Neural cell (in vitro differentiated cells): ENCODE results near the gene PKP2. TPM values are rescaled to one million over a fixed set of nuclear protein-coding genes. Genes with fewer than 3 reads are reported as not detected.

Source experiments
- H2AFZ ChIP-seq: fragments of 200-600, 300-800 bp; sonication (generic), shearing (Covaris generic); 2 replicates; pipeline ENCODE4 v1.6.0; 2014; ENCODE audit warnings: low read depth, mild to moderate bottlenecking, antibody characterized with exemption, low read length, moderate library complexity
- H3F3A ChIP-seq: fragments of 200-600 bp; shearing (Covaris generic); 2 replicates; pipeline ENCODE4 v1.6.1; 2016; ENCODE audit warnings: mild to moderate bottlenecking, moderate library complexity, mixed read lengths, antibody characterized with exemption, low read length; ENCODE audit not compliant: insufficient read depth, poor library complexity, severe bottlenecking
- H3K27ac ChIP-seq: fragments of 200-600, 300-800 bp; sonication (generic), shearing (Covaris generic); 2 replicates; pipeline ENCODE4 v1.5.1; 2014; ENCODE audit warnings: mild to moderate bottlenecking, low read length, moderate library complexity
- H3K27me3 ChIP-seq: fragments of 300-800, 200-600 bp; sonication (generic), shearing (Covaris generic); 2 replicates; pipeline ENCODE4 v1.6.0; 2014; ENCODE audit warnings: mild to moderate bottlenecking, low read depth, low read length, moderate library complexity; ENCODE audit not compliant: insufficient read depth
- H3K36me3 ChIP-seq: fragments of 300-800, 200-600 bp; sonication (generic), shearing (Covaris generic); 2 replicates; pipeline ENCODE4 v1.5.1; 2014; ENCODE audit warnings: mild to moderate bottlenecking, antibody characterized with exemption, low read length, moderate library complexity; ENCODE audit not compliant: insufficient read depth
- H3K4me2 ChIP-seq: fragments of 300-800, 200-600 bp; sonication (generic), shearing (Covaris generic); 2 replicates; pipeline ENCODE4 v1.6.0; 2014; ENCODE audit warnings: mild to moderate bottlenecking, low read length
- H3K4me3 ChIP-seq: fragments of 300-800, 200-600 bp; sonication (generic), shearing (Covaris generic); 2 replicates; pipeline ENCODE4 v1.5.1; 2014; ENCODE audit warnings: mild to moderate bottlenecking, low read length, moderate library complexity
- H3K79me2 ChIP-seq: fragments of 200-600 bp; shearing (Covaris generic); replicated peaks from 2 replicates; pipeline ENCODE4 v1.6.0; 2014; ENCODE audit warnings: mild to moderate bottlenecking, low read length, moderate library complexity; ENCODE audit not compliant: insufficient read depth
- H3K9ac ChIP-seq: fragments of 300-800, 200-600 bp; sonication (generic), shearing (Covaris generic); 2 replicates; pipeline ENCODE4 v1.6.1; 2016; ENCODE audit warnings: mild to moderate bottlenecking, low read length, mixed read lengths
- H3K9me2 ChIP-seq: fragments of 200-600 bp; shearing (Covaris generic); 2 replicates; pipeline ENCODE4 v1.6.1; 2016; ENCODE audit warnings: mild to moderate bottlenecking, low read length, mixed read lengths; ENCODE audit not compliant: insufficient read depth
- H3K9me3 ChIP-seq: fragments of 200-600, 300-800 bp; sonication (generic), shearing (Covaris generic); 2 replicates; pipeline ENCODE4 v1.6.1; 2016; ENCODE audit warnings: mild to moderate bottlenecking, mixed run types, low read length, moderate library complexity, mixed read lengths
- H4K20me1 ChIP-seq: fragments of 200-600 bp; shearing (Covaris generic); 2 replicates; pipeline ENCODE4 v1.6.1; 2016; ENCODE audit warnings: mild to moderate bottlenecking, mixed run types; ENCODE audit not compliant: insufficient read depth
- CTCF ChIP-seq: fragments of 450-650 bp; IDR thresholded peaks from 2 replicates; pipeline ENCODE4 v1.5.1; 2014; ENCODE audit warnings: antibody characterized with exemption, mild to moderate bottlenecking, moderate library complexity; ENCODE audit not compliant: poor library complexity, severe bottlenecking
- EP300 ChIP-seq: fragments of 450-650 bp; conservative IDR thresholded peaks from 2 replicates; pipeline ENCODE4 v1.6.1; 2014; ENCODE audit warnings: antibody characterized with exemption, mild to moderate bottlenecking, moderate library complexity; ENCODE audit not compliant: poor library complexity, severe bottlenecking
- EZH2 ChIP-seq: fragments of 200-600, 300-800 bp; shearing (Covaris generic), sonication (generic); IDR thresholded peaks from 2 replicates; pipeline ENCODE4 v1.6.1; 2014; ENCODE audit warnings: antibody characterized with exemption, low read length, borderline replicate concordance, mild to moderate bottlenecking; ENCODE audit not compliant: insufficient read depth, poor library complexity, severe bottlenecking
- MXI1 ChIP-seq: fragments of 450-650 bp; conservative IDR thresholded peaks from 2 replicates; pipeline ENCODE4 v1.6.1; 2014; ENCODE audit warnings: antibody characterized with exemption, mild to moderate bottlenecking; ENCODE audit not compliant: poor library complexity, severe bottlenecking
- POLR2AphosphoS5 ChIP-seq: IDR thresholded peaks from 2 replicates; pipeline ENCODE4 v1.6.1; 2012
- RAD21 ChIP-seq: fragments of 450-650 bp; conservative IDR thresholded peaks from 2 replicates; pipeline ENCODE4 v1.6.1; 2014; ENCODE audit warnings: antibody characterized with exemption, mild to moderate bottlenecking, moderate library complexity
- REST ChIP-seq: IDR thresholded peaks from 2 replicates; pipeline ENCODE4 v1.6.1; 2012; ENCODE audit warnings: borderline replicate concordance
- SMC3 ChIP-seq: fragments of 450-650 bp; conservative IDR thresholded peaks from 2 replicates; pipeline ENCODE4 v1.6.1; 2014; ENCODE audit warnings: antibody characterized with exemption, mild to moderate bottlenecking, moderate library complexity; ENCODE audit not compliant: poor library complexity
- TAF1 ChIP-seq: IDR thresholded peaks from 2 replicates; pipeline ENCODE4 v1.6.1; 2012; ENCODE audit warnings: low read depth
- polyA plus RNA-seq: library from polyadenylated mRNA; depleted of rRNA; stranded (reverse); fragments of >200 nt; gene quantifications from 2 replicates; pipeline ENCODE4 v1.2.3, GENCODE V29; 2014

PKP2 gene
- polyA plus RNA-seq, 1 donor from 2014 or later, result 4.0 TPM

- no peak overlapping the region for H2AFZ ChIP-seq
- H3K36me3 ChIP-seq, result no peaks in the 10 kb centered on the region
- no peak overlapping the region for H3K27ac ChIP-seq
- no peaks in the 10 kb centered on the region for H3K27me3 ChIP-seq
- H3K79me2 ChIP-seq, result no peaks in the 10 kb centered on the region
- no peaks in the 10 kb centered on the region for H3K9me3 ChIP-seq
- TF ChIP-seq TAF1 (no peak), REST (no peak), MXI1 (no peak), RAD21 (no peak), SMC3 (no peak), EP300 (no peak), EZH2 (no peak), CTCF (no peak), POLR2AphosphoS5 (no peak)
- H4K20me1 ChIP-seq, result no peaks in the 10 kb centered on the region
- H3F3A ChIP-seq, result no peaks in the 10 kb centered on the region
- no peaks in the 10 kb centered on the region for H3K9me2 ChIP-seq
- H3K9ac ChIP-seq, result no peak overlapping the region
- no peak overlapping the region for H3K4me3 ChIP-seq
- H3K4me2 ChIP-seq, result no peak overlapping the region
These were observed 27.7 kb downstream of the PKP2 start for GRCh38 chr12:32868885-32869284.

GRCh38 chr12:32864731-32865130, 31.8 kb downstream of the PKP2 start:
- Histone ChIP-seq H3K79me2 (no peaks in the 10 kb centered on the region), H3K27ac (no peak overlapping the region), H3K27me3 (no peaks in the 10 kb centered on the region), H2AFZ (no peak overlapping the region), H3K9ac (no peak overlapping the region), H3K9me2 (no peaks in the 10 kb centered on the region), H3F3A (no peaks in the 10 kb centered on the region), H3K4me3 (no peak overlapping the region), H3K36me3 (no peaks in the 10 kb centered on the region), H3K9me3 (no peaks in the 10 kb centered on the region), H4K20me1 (no peaks in the 10 kb centered on the region), H3K4me2 (no peak overlapping the region)
- TF ChIP-seq POLR2AphosphoS5 (no peak), EP300 (no peak), TAF1 (no peak), EZH2 (no peak), RAD21 (no peak), SMC3 (no peak), CTCF (no peak)
